Esophagus squamous epithelium (tissue), 4 donors: ENCODE measurements around the gene BPIFB3.

ENCODE experiments used
- CTCF ChIP-seq, 6 experiments: fragments of 450-650 bp in 4 of 6; fragments of 200-600 bp in 2 of 6; sonication (generic) in 2 of 6; IDR thresholded peaks; one replicate each; pipeline ENCODE4 v1.5.1; 2016 to 2019; ENCODE audit warnings: antibody characterized with exemption in 6 of 6, mild to moderate bottlenecking in 4 of 6, moderate library complexity in 4 of 6
- POLR2A ChIP-seq, 4 donors: fragments of 450-650 bp; IDR thresholded peaks; one replicate each; pipeline ENCODE4 v1.6.1; 2017; ENCODE audit warnings: antibody characterized with exemption in 4 of 4, mild to moderate bottlenecking in 4 of 4, moderate library complexity in 3 of 4

GRCh38 chr20:33043731-33044181 is 9.9 kb upstream of the BPIFB3 start:
- TF ChIP-seq CTCF (IDR thresholded peaks at IDR 0.05) (no peak), POLR2A (IDR thresholded peaks at IDR 0.05) (no peak)
